Jurkat, Clone E6-1 (cell line): ENCODE measurements around the gene CXorf58. TPM values are rescaled to one million over a fixed set of nuclear protein-coding genes. Genes with fewer than 3 reads are reported as not detected.
"Not testable (repeated sequence)": the region's sequence is repeated elsewhere in the genome, so short reads cannot be mapped to it uniquely, and the experiment has no call there.

ENCODE experiments used
- DNase-seq: peaks from one replicate; pipeline ENCODE4 v3.0.0-alpha.2; 2011; ENCODE audit warnings: low read depth, low spot score
- H3K4me3 ChIP-seq: 2 replicates; pipeline ENCODE4 v1.5.1; 2011; ENCODE audit warnings: mild to moderate bottlenecking, low read length, control low read depth, moderate library complexity
- polyA plus RNA-seq: library from polyadenylated mRNA; unstranded; fragments of >200 nt; gene quantifications from one replicate; pipeline ENCODE4 v1.2.1, GENCODE V29; 2012; ENCODE audit warnings: missing spikeins; ENCODE audit not compliant: insufficient read length, insufficient read depth

The CXorf58 gene, protein sequence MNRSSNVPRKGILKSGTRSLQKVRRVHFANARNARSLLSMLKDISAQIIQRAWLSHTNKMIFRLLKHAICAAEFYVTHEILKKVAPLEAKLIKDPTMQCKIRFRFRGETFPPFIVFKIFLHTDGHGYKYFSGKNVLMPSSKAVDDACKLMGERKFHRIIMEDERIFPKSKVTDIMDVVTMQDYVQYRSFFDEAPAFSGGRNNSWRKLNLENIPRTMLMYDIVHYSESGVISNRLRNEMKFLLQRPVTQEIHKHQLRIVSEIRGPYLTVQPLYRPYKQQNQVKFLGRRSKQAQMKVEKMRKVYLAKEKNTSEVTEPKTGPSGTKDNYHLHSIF
- polyA plus RNA-seq, result 0.52 TPM

GRCh38 chrX:23907498-23908218 is at the start of gene CXorf58, which contains the start of gene APOO:
Gene CXorf58 (plus strand): TSS chrX:23908006. CDS start chrX:23910303, 2,297 bp downstream.
Gene APOO (minus strand): TSS chrX:23907938. CDS start chrX:23907702, 236 bp downstream.
- H3K4me3 ChIP-seq, result peak within 1 kb of the TSS; percentile 69
- DNase-seq, result peak; percentile 89

DNA sequence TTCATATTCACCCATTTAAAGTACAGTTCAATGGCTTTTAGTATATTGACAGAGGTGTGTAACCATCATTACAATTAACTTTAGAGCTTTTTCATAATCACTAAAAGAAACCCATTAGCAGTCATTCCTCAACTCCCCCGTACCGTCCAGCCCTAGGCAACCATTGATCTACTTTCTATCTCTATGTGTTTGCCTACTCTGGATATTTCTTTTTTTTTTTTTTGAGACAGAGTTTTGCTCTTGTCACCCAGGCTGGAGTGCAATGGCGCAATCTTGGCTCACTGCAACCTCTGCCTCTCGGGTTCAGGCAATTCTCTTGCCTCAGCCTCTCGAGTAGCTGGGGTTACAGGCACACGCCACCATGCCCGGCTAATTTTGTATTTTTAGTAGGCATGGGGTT is 48.6 kb upstream of the CXorf58 start:
- not testable (repeated sequence) for DNase-seq, H3K4me3 ChIP-seq

- DNase-seq, result no peak
- no peak overlapping the region for H3K4me3 ChIP-seq
These were observed 46.5 kb upstream of the CXorf58 start for GRCh38 chrX:23861215-23861896.

DNA sequence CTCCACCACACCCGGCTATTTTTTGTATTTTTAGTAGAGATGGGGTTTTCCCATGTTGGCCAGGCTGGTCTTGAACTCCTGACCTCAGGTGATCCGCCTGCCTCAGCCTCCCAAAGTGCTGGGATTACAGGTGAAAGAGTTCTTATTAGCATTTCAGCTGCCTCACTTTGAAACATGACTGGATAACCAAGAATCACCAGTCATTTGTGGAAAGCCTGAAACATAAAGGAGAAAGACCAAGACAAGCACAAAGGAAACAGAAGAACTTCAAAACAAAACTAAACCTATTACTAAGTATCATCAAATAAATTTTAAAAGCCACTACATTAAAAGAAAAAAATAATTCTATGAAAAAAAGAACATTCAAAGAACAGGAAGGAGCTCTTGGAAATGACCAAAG is 45.9 kb upstream of the CXorf58 start:
- not testable (repeated sequence) for H3K4me3 ChIP-seq, DNase-seq

GRCh38 chrX:23864742-23865326 is 43.0 kb upstream of the CXorf58 start:
- H3K4me3 ChIP-seq, result no peak overlapping the region
- no peak for DNase-seq

- no peak overlapping the region for H3K4me3 ChIP-seq
- no peak for DNase-seq
These were observed 37.8 kb upstream of the CXorf58 start for GRCh38 chrX:23870041-23870440.

GRCh38 chrX:23871905-23872546 is 35.8 kb upstream of the CXorf58 start:
- no peak overlapping the region for H3K4me3 ChIP-seq
- DNase-seq, result no peak

DNA sequence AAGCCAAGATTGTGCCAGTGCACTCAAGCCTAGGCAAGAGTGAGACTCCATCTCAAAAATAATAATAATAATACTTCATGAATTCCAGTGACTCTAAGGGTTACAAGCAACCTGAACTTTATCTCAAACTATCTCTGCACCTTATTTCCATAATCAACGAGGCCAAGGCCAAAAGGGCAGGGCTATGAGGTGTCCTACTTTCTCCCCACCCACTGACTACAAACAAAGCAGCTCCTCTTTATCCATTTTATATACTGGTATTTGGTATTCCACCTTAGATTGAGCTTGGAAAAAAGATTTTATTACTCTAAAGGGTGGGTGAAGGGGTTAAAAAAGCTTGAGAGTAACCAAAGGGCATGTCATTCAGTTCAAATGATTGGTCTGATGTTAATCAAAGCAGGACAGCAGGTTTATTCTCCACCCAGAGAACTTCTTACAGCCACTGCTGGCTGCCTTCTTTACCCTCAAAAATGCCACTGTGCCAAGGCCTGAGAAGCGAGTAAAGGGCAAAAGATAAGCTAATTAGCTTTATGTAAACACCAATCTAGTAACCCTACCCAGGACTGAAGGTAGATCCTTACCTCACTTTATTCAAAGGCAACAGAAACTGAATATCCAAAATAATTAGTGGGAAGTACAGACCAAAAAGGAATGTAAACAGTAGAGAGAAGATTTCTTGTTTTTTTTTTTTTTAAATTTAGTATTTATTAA is 28.3 kb upstream of the CXorf58 start:
- DNase-seq, result no peak

DNA sequence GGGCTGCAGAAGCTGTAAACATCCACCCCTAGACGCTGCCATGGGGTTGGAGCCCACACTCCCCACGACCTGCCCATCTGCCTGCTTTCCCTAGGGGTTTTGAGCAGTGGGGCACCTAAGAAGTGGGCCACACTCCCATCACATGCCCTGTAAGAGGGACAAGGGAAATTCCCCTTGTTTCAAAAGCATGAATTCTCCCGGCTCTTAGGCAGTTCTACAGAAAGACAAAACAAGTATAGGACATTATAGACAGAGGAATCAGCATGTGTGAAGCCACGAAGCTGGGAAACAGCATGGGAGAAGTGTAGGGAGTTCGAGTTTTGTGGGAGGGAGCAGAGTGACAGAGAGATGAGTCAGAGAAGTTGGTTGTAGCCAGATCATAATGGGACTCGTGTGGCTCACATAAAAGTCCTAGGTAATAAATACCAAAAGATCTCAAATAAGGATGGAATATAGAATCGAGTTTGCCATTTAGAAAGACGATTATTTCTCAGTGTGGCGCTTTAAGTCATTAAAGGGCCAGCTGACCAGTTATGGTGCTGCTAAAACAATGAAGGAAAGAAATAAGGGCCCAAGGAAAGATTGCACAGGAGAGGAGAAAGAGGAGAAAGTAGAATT is 24.0 kb upstream of the CXorf58 start:
- no peak for DNase-seq
- H3K4me3 ChIP-seq, result no peak overlapping the region

More for the DNA sequence above, 28.3 kb upstream of the CXorf58 start:
- H3K4me3 ChIP-seq, result no peak overlapping the region

GRCh38 chrX:23884427-23885024 is 23.3 kb upstream of the CXorf58 start:
- H3K4me3 ChIP-seq, result no peak overlapping the region
- DNase-seq, result no peak

- no peak overlapping the region for H3K4me3 ChIP-seq
- no peak for DNase-seq
These were observed 22.0 kb upstream of the CXorf58 start for GRCh38 chrX:23885803-23886202.

DNA sequence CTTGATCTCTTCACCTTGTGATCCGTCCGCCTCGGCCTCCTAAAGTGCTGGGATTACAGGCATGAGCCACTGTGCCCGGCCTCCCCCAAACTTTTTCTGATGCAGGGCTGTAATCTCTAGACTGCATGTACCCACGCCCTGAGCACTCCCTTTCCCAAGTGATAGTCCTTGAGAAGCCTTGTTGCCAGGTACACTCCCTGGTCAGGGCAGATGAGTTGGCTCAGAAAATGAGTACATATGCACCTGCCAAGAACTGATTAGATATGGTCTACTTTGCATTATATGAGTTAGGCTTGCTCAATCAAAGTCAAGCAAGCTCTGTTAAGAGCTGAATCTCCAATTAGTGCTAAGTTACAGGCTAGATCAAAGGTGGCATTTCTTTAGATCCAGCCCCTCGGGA is 20.4 kb upstream of the CXorf58 start:
- DNase-seq, result no peak
- no peak overlapping the region for H3K4me3 ChIP-seq

DNA sequence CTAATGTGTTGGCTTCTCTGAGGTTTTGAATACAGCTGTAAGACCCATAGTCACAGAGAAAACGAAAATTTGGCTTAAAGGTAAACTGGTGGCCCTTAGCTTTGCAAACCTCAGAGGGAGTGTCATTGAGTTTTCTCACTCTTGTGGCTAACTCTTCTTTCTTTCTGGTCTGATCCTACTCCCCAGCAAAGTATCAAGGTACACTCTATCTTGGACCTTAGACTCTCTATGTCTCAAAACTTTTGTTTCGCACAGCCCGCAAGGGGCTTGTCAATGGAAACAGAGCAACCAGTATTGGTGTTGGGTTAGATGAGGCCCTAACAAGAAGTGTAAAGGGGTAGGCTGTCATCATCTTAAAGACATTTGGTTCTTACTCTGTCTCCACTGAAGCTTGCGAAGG is 19.9 kb upstream of the CXorf58 start:
- H3K4me3 ChIP-seq, result no peak overlapping the region
- DNase-seq, result no peak

DNA sequence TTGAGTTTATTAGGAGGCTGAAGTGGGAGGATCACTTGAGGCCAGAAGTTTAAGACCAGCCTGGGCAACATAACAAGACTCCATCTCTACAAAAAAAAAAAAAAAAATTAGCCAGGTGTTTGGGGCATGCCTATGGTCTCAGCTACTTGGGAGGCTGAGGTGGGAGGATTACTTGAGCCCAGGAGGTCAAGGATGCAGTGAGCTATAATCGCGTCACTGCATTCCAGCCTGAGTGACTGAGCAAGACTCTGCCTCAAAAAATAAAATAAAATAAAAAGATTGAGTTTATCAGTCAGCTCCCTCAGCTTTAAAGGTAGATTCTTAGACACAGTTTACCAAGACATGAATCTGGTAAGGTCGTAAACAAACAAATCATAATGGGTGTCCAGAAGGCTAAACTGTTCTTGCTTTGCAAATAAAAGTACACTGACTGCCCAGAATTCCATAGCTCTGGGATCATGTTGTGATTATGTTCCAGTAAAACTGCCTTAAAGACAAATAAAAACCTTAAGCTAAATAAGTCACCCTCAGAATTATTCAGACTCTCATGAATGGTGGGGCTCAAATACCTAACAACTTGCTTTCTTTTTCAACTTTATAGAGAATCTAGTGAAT is 18.8 kb upstream of the CXorf58 start:
- no peak for DNase-seq
- H3K4me3 ChIP-seq, result no peak overlapping the region

- DNase-seq, result no peak
- H3K4me3 ChIP-seq, result no peak overlapping the region
These were observed 16.9 kb upstream of the CXorf58 start for GRCh38 chrX:23890933-23891332.

DNA sequence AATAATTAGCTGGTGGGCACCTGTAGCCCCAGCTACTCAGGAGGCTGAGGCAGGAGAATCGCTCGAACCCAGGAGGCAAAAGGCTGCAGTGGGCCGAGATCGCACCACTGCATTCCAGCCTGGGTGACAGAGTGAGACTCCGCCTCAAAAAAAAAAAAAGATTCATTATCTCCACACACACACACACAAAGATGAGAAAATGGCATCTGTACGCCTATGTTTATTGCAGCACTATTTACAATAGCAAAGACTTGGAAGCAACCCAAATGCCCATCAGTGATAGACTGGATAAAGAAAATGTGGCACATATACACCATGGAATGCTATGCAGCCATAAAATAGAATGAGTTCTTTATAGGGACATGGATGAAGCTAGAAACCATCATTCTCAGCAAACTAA is 12.8 kb upstream of the CXorf58 start:
- not testable (repeated sequence) for DNase-seq, H3K4me3 ChIP-seq

DNA sequence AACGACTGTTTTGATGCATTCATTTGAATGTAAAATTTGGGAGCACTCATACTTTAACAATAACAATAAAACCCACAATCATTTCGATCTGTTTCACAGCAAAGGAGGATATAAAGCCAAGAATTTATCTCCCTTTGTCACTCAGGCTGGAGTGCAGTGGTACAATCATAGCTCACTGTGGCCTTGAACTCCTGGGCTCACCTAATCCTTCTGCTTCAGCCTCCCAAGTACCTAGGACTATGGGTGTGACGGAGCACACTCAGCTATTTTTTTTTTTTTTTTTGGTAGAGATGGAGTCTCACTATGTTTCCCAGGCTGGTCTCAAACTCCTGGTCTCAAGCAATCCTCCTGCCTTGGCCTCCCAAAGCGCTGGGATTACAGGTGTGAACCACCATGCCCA is 11.3 kb upstream of the CXorf58 start:
- not testable (repeated sequence) for H3K4me3 ChIP-seq, DNase-seq
